GM11168 (cell line): ENCODE data around the gene CCDC83.
"Not testable (repeated sequence)": the region's sequence is repeated elsewhere in the genome, so short reads cannot be mapped to it uniquely, and the experiment has no call there.

ENCODE experiments used
- in situ Hi-C: fragments of 300-500 bp; cut with MboI; formaldehyde crosslinking; loops from one replicate; pipeline ENCODE4 v1.12.0; 2022; ENCODE audit warnings: low sequenced_read_pairs; ENCODE audit not compliant: unreplicated experiment

Gene CCDC83

GRCh38 chr11:85831050-85831449, 24.1 kb upstream of the CCDC83 start:
- in situ Hi-C loops: no loop called here

GRCh38 chr11:85835263-85835662, 19.9 kb upstream of the CCDC83 start:
- in situ Hi-C loops: no loop called here

- in situ Hi-C loops: no loop called here
These were observed 19.5 kb upstream of the CCDC83 start for GRCh38 chr11:85835729-85836128.

- in situ Hi-C loops: not testable (repeated sequence)
These were observed 14.3 kb upstream of the CCDC83 start for GRCh38 chr11:85840932-85841331.

GRCh38 chr11:85843929-85844328, 11.3 kb upstream of the CCDC83 start:
- in situ Hi-C loops: no loop called here

- in situ Hi-C loops: no loop called here
These were observed 10.6 kb upstream of the CCDC83 start for GRCh38 chr11:85844439-85845123.

GRCh38 chr11:85845124-85845631, 10.0 kb upstream of the CCDC83 start:
- in situ Hi-C loops: no loop called here

GRCh38 chr11:85847436-85847835, 7.7 kb upstream of the CCDC83 start:
- in situ Hi-C loops: no loop called here

GRCh38 chr11:85848006-85848405, 7.2 kb upstream of the CCDC83 start:
- in situ Hi-C loops: no loop called here

GRCh38 chr11:85848556-85848955, 6.6 kb upstream of the CCDC83 start:
- in situ Hi-C loops: no loop called here

GRCh38 chr11:85852754-85853153, 2.4 kb upstream of the CCDC83 start:
- in situ Hi-C loops: loop anchor here (10.0 kb wide), 1 partner anchor 442 kb away; no protein-coding TSS in a partner anchor

GRCh38 chr11:85853541-85853940, 1.6 kb upstream of the CCDC83 start:
- in situ Hi-C loops: loop anchor here (10.0 kb wide), 1 partner anchor 441 kb away; no protein-coding TSS in a partner anchor

- in situ Hi-C loops: loop anchor here (10.0 kb wide), 1 partner anchor 441 kb away; no protein-coding TSS in a partner anchor
These were observed 999 bp upstream of the CCDC83 start for GRCh38 chr11:85854212-85854556.

GRCh38 chr11:85854557-85855340, 434 bp upstream of the CCDC83 start:
- in situ Hi-C loops: loop anchor here (10.0 kb wide), 1 partner anchor 440 kb away; no protein-coding TSS in a partner anchor

- in situ Hi-C loops: loop anchor here (10.0 kb wide), 1 partner anchor 438 kb away; no protein-coding TSS in a partner anchor
These were observed 1.9 kb downstream of the CCDC83 start for GRCh38 chr11:85857098-85857497.

GRCh38 chr11:85859541-85859940, 4.4 kb downstream of the CCDC83 start:
- in situ Hi-C loops: loop anchor here (10.0 kb wide), 1 partner anchor 435 kb away; no protein-coding TSS in a partner anchor

- in situ Hi-C loops: no loop called here
These were observed 8.7 kb downstream of the CCDC83 start for GRCh38 chr11:85863855-85864254.

- in situ Hi-C loops: no loop called here
These were observed 11.1 kb downstream of the CCDC83 start for GRCh38 chr11:85866137-85866827.

GRCh38 chr11:85867751-85868150, 12.6 kb downstream of the CCDC83 start:
- in situ Hi-C loops: no loop called here

GRCh38 chr11:85869781-85870180, 14.6 kb downstream of the CCDC83 start:
- in situ Hi-C loops: no loop called here

GRCh38 chr11:85874265-85874664, 19.1 kb downstream of the CCDC83 start:
- in situ Hi-C loops: no loop called here
